Activated CD8-positive, alpha-beta T cell treated with anti-CD3 and anti-CD28 coated beads for 36 hours (primary cell): ENCODE results near the gene IQGAP3. TPM values are rescaled to one million over a fixed set of nuclear protein-coding genes. Genes with fewer than 3 reads are reported as not detected.

ENCODE experiments used
- ATAC-seq: fragments of 200-7000 bp; cut with Tn5 transposase; one replicate; pipeline ENCODE4 v1.10.0; 2021; ENCODE audit warnings: mild to moderate bottlenecking, moderate library complexity
- CTCF ChIA-PET: fragments of 350-600 bp; sonication (Branson Sonifier 250); formaldehyde crosslinking; loops from one replicate; lab custom pipeline; 2021; ENCODE audit warnings: antibody characterized with exemption; lab: Charles Lee
- POLR2A ChIA-PET: fragments of 350-600 bp; sonication (Branson Sonifier 250); formaldehyde crosslinking; loops from one replicate; lab custom pipeline; 2021; ENCODE audit warnings: antibody characterized with exemption; lab: Charles Lee
- DNase-seq: peaks from one replicate; pipeline ENCODE4 v3.0.0-alpha.2; 2020
- H3K27ac Mint-ChIP-seq: one replicate; pipeline ENCODE4 v1.8.0; 2021; ENCODE audit warnings: mild to moderate bottlenecking, mixed read lengths
- H3K27me3 Mint-ChIP-seq: one replicate; pipeline ENCODE4 v1.8.0; 2021; ENCODE audit warnings: mixed read lengths
- H3K36me3 Mint-ChIP-seq: one replicate; pipeline ENCODE4 v1.8.0; 2021; ENCODE audit warnings: low read depth, mixed read lengths
- H3K4me1 Mint-ChIP-seq: one replicate; pipeline ENCODE4 v1.8.0; 2021; ENCODE audit warnings: low read depth, mixed read lengths
- H3K4me3 Mint-ChIP-seq: one replicate; pipeline ENCODE4 v1.8.0; 2021; ENCODE audit warnings: mild to moderate bottlenecking, moderate library complexity, mixed read lengths
- H3K9me3 Mint-ChIP-seq: one replicate; pipeline ENCODE4 v1.8.0; 2021; ENCODE audit warnings: mixed read lengths
- CTCF ChIP-seq: fragments of 200-600 bp; IDR thresholded peaks from one replicate; pipeline ENCODE4 v1.8.0; 2022; ENCODE audit warnings: antibody characterized with exemption, mild to moderate bottlenecking
- intact Hi-C: fragments of 100-400 bp; cut with micrococcal nuclease; formaldehyde crosslinking; loops from one replicate; pipeline ENCODE4 v1.10.0; 2022
- total RNA-seq, 2 experiments: library from RNA; stranded (reverse); gene quantifications; one replicate each; pipeline ENCODE4 v1.2.3, GENCODE V29; 2021

The IQGAP3 gene
- total RNA-seq, 2 experiments from 2014 or later = 14.4 to 14.9 TPM

GRCh38 chr1:156592910-156593660 lies 20.7 kb upstream of the IQGAP3 start:
- DNase-seq (peak; percentile 21), ATAC-seq (no peak)
- no peaks in the 10 kb centered on the region for H3K27me3 Mint-ChIP-seq
- no peaks in the 10 kb centered on the region for H3K9me3 Mint-ChIP-seq
- no peak for TF ChIP-seq CTCF
- peak overlapping the region; percentile 77 for H3K4me3 Mint-ChIP-seq
- peaks cover 36% of the 10 kb centered on the region for H3K36me3 Mint-ChIP-seq
- intact Hi-C loops = no loop called here
- H3K27ac Mint-ChIP-seq = peak overlapping the region; percentile 81
- peaks cover 31% of the 10 kb centered on the region for H3K4me1 Mint-ChIP-seq
- CTCF ChIA-PET = interaction anchor here (1.0 to 5.8 kb wide), 10 partner anchors 12 to 133 kb away, joined by 3 to 24 read pairs (median 4); partner anchors contain the start of gene MEF2D
- POLR2A ChIA-PET = interaction anchor here (0.9 to 5.2 kb wide), 13 partner anchors 8 to 222 kb away, joined by 3 to 66 read pairs (median 4); partner anchors contain the start of genes MEF2D and TTC24

- H3K27ac Mint-ChIP-seq = peak overlapping the region; percentile 81
- peaks cover 30% of the 10 kb centered on the region for H3K4me1 Mint-ChIP-seq
- ChIA-PET CTCF (interaction anchor here (0.8 to 5.8 kb wide), 15 partner anchors 8 to 146 kb away, joined by 3 to 24 read pairs (median 4); partner anchors contain the start of genes GPATCH4 and MEF2D), POLR2A (interaction anchor here (1.0 to 5.2 kb wide), 19 partner anchors 8 to 221 kb away, joined by 3 to 66 read pairs (median 6); partner anchors contain the start of genes GPATCH4, MEF2D and TTC24)
- H3K36me3 Mint-ChIP-seq = peaks cover 30% of the 10 kb centered on the region
- ATAC-seq (no peak), DNase-seq (peak; percentile 11)
- H3K27me3 Mint-ChIP-seq = no peaks in the 10 kb centered on the region
- TF ChIP-seq CTCF = no peak
- intact Hi-C loops = no loop called here
- H3K9me3 Mint-ChIP-seq = no peaks in the 10 kb centered on the region
- H3K4me3 Mint-ChIP-seq = peak overlapping the region; percentile 77
Observed at GRCh38 chr1:156592158-156592909, 20.0 kb upstream of the IQGAP3 start.

GRCh38 chr1:156591432-156592157 lies 19.2 kb upstream of the IQGAP3 start, which contains the start of gene NAXE:
NAXE (plus strand) TSS chr1:156591776; CDS start chr1:156591805, 29 bp downstream.
- H3K27me3 Mint-ChIP-seq = no peaks in the 10 kb centered on the region
- intact Hi-C loops = no loop called here
- ChIA-PET CTCF (interaction anchor here (0.8 to 5.8 kb wide), 16 partner anchors 9 to 146 kb away, joined by 3 to 24 read pairs (median 4); partner anchors contain the start of genes GPATCH4 and MEF2D), POLR2A (interaction anchor here (0.6 to 5.2 kb wide), 24 partner anchors 9 to 450 kb away, joined by 3 to 66 read pairs (median 4); partner anchors contain the start of genes GPATCH4, MEF2D and TTC24)
- H3K4me1 Mint-ChIP-seq = peaks cover 30% of the 10 kb centered on the region
- DNase-seq (peak; percentile 73), ATAC-seq (peak; percentile 92)
- TF ChIP-seq CTCF = no peak
- H3K27ac Mint-ChIP-seq = peak within 1 kb of the TSS; percentile 87
- H3K36me3 Mint-ChIP-seq = peaks cover 27% of the 10 kb centered on the region
- no peaks in the 10 kb centered on the region for H3K9me3 Mint-ChIP-seq
- H3K4me3 Mint-ChIP-seq = peak within 1 kb of the TSS; percentile 77

- peak; percentile 37 for DNase-seq
- ChIA-PET CTCF (interaction anchor here (1.0 to 5.8 kb wide), 11 partner anchors 8 to 110 kb away, joined by 3 to 24 read pairs (median 6); partner anchors contain the start of genes GPATCH4 and MEF2D), POLR2A (interaction anchor here (0.8 to 5.2 kb wide), 18 partner anchors 9 to 141 kb away, joined by 3 to 66 read pairs (median 5); partner anchors contain the start of genes GPATCH4, MEF2D and TTC24)
- peaks cover 30% of the 10 kb centered on the region for H3K4me1 Mint-ChIP-seq
- ATAC-seq = peak; percentile 41
- intact Hi-C loops = no loop called here
- H3K27ac Mint-ChIP-seq = peak overlapping the region; percentile 87
- H3K4me3 Mint-ChIP-seq = peak overlapping the region; percentile 77
- H3K36me3 Mint-ChIP-seq = peaks cover 26% of the 10 kb centered on the region
- no peaks in the 10 kb centered on the region for H3K27me3 Mint-ChIP-seq
- no peaks in the 10 kb centered on the region for H3K9me3 Mint-ChIP-seq
- TF ChIP-seq CTCF = no peak
Observed at GRCh38 chr1:156591181-156591431, 18.7 kb upstream of the IQGAP3 start.
